Spleen (tissue), 7 donors: ENCODE results near the gene C1orf146.
"Not testable (repeated sequence)": the region's sequence is repeated elsewhere in the genome, so short reads cannot be mapped to it uniquely, and the experiment has no call there.

ENCODE experiments used
- POLR2A ChIP-seq, 3 donors: fragments of 450-650 bp; IDR thresholded peaks; one replicate each; pipeline ENCODE4 v1.5.1; 2017; ENCODE audit warnings: antibody characterized with exemption in 3 of 3, mild to moderate bottlenecking in 1 of 3
- POLR2AphosphoS5 ChIP-seq, 3 donors: sonication (generic); formaldehyde crosslinking; IDR thresholded peaks; one replicate each; pipeline ENCODE4 v1.5.1; 2017; ENCODE audit warnings: antibody characterized with exemption in 3 of 3
- TF ChIP-seq, protein P1 (sequence below), 11 experiments: fragments of 200-600 bp in 7 of 11; fragments of 450-650 bp in 4 of 11; sonication (generic) in 4 of 11; IDR thresholded peaks in 8 of 11; conservative IDR thresholded peaks in 3 of 11; 1 replicate in 7 of 11; 2 replicates in 4 of 11; pipeline versions ENCODE4 v1.4.0 to v1.8.0; 2016 to 2021; ENCODE audit warnings: antibody characterized with exemption in 11 of 11, inconsistent platforms in 4 of 11, mild to moderate bottlenecking in 1 of 11
- donor health status: DM: no; HTN: no; CAD: no; lungs with moderate emphysema.
- donor health status: DM: no; HTN: no; CAD: no.
- donor health status: DM: no; HTN: no; CAD: no.

GRCh38 chr1:92254714-92255113, 37.0 kb downstream of the C1orf146 start:
- TF ChIP-seq, protein P1, sequence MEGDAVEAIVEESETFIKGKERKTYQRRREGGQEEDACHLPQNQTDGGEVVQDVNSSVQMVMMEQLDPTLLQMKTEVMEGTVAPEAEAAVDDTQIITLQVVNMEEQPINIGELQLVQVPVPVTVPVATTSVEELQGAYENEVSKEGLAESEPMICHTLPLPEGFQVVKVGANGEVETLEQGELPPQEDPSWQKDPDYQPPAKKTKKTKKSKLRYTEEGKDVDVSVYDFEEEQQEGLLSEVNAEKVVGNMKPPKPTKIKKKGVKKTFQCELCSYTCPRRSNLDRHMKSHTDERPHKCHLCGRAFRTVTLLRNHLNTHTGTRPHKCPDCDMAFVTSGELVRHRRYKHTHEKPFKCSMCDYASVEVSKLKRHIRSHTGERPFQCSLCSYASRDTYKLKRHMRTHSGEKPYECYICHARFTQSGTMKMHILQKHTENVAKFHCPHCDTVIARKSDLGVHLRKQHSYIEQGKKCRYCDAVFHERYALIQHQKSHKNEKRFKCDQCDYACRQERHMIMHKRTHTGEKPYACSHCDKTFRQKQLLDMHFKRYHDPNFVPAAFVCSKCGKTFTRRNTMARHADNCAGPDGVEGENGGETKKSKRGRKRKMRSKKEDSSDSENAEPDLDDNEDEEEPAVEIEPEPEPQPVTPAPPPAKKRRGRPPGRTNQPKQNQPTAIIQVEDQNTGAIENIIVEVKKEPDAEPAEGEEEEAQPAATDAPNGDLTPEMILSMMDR (IDR thresholded peaks at IDR 0.05 in 8 of 11, conservative IDR thresholded peaks at IDR 0.05 in 3 of 11) = not testable (repeated sequence)
- TF ChIP-seq POLR2A, POLR2AphosphoS5 (IDR thresholded peaks at IDR 0.05): not testable (repeated sequence)
